Panc1 (cell line): ENCODE data around the gene NATD1. TPM values are rescaled to one million over a fixed set of nuclear protein-coding genes. Genes with fewer than 3 reads are reported as not detected.

Experiments
- ATAC-seq: fragments of 200-7000 bp; cut with Tn5 transposase; 2 replicates; pipeline ENCODE4 v1.9.1; 2020; ENCODE audit warnings: mild to moderate bottlenecking, moderate library complexity
- BruUV-seq: library from RNA; stranded (reverse); fragments of 400-500 nt; replicated peaks from 2 replicates; lab custom pipeline; 2021; lab: Mats Ljungman, UMichigan
- CTCF ChIA-PET: fragments of 300-600 bp; sonication (Branson Sonifier 250); formaldehyde crosslinking; loops from one replicate; lab custom pipeline; 2022; ENCODE audit warnings: antibody characterized with exemption; lab: Charles Lee
- POLR2A ChIA-PET: fragments of 300-600 bp; sonication (Branson Sonifier 250); formaldehyde crosslinking; loops from one replicate; lab custom pipeline; 2022; ENCODE audit warnings: antibody characterized with exemption; lab: Charles Lee
- DNase-seq: peaks from one replicate; pipeline ENCODE4 v3.0.0-alpha.2; 2010; ENCODE audit warnings: low read depth, low spot score
- H3K27ac ChIP-seq: 2 replicates; pipeline ENCODE4 v1.5.1; 2011; ENCODE audit warnings: mild to moderate bottlenecking, low read length, inconsistent platforms
- H3K27me3 ChIP-seq: fragments of 200-500 bp; sonication (Bioruptor generic); 2 replicates; pipeline ENCODE4 v1.6.0; 2014; ENCODE audit warnings: low read length, inconsistent platforms; ENCODE audit not compliant: control insufficient read depth, insufficient read depth
- H3K36me3 ChIP-seq: fragments of 200-500 bp; sonication (Bioruptor generic); 2 replicates; pipeline ENCODE4 v1.5.1; 2014; ENCODE audit warnings: inconsistent platforms, mild to moderate bottlenecking, low read length, moderate library complexity; ENCODE audit not compliant: control insufficient read depth, insufficient read depth
- H3K4me1 ChIP-seq: 2 replicates; pipeline ENCODE4 v1.5.1; 2011; ENCODE audit warnings: inconsistent platforms, mild to moderate bottlenecking, low read length, moderate library complexity; ENCODE audit not compliant: control insufficient read depth, insufficient read depth
- H3K4me3 ChIP-seq, 2 experiments: 2 replicates each; pipeline ENCODE4 v1.5.1; 2011 to 2012; ENCODE audit warnings: low read depth in 2 of 2, low read length in 2 of 2, mild to moderate bottlenecking in 2 of 2, inconsistent platforms in 1 of 2, moderate library complexity in 1 of 2
- H3K9me3 ChIP-seq: fragments of 200-500 bp; sonication (Bioruptor generic); 2 replicates; pipeline ENCODE4 v1.5.1; 2014; ENCODE audit warnings: low read depth, mild to moderate bottlenecking, inconsistent platforms, low read length, moderate library complexity; ENCODE audit not compliant: control insufficient read depth, insufficient read depth
- POLR2AphosphoS5 ChIP-seq: IDR thresholded peaks from 2 replicates; pipeline ENCODE4 v1.6.1; 2012; ENCODE audit warnings: mild to moderate bottlenecking, low read depth, low read length, moderate library complexity
- SIN3A ChIP-seq: IDR thresholded peaks from 2 replicates; pipeline ENCODE4 v1.6.1; 2012; ENCODE audit warnings: low read depth, mild to moderate bottlenecking, low read length, moderate library complexity, borderline replicate concordance; ENCODE audit not compliant: insufficient read depth
- TCF7L2 ChIP-seq: IDR thresholded peaks from 2 replicates; pipeline ENCODE4 v1.6.1; 2011; ENCODE audit warnings: mild to moderate bottlenecking, low read depth, low read length, inconsistent platforms
- in situ Hi-C: cut with HindIII; loops from 2 replicates; pipeline ENCODE4 v1.10.0; 2016; ENCODE audit warnings: low sequenced_read_pairs, low pct_unique_long_range_greater_than_20kb
- intact Hi-C: fragments of 100-400 bp; cut with micrococcal nuclease; formaldehyde crosslinking; loops from one replicate; pipeline ENCODE4 v1.10.0; 2022; ENCODE audit not compliant: unreplicated experiment
- total RNA-seq: library from RNA; stranded (reverse); gene quantifications from one replicate; pipeline ENCODE4 v1.2.1, GENCODE V29; 2021; ENCODE audit not compliant: unreplicated experiment
- TF ChIP-seq, protein P1 (sequence below): fragments of 450-650 bp; IDR thresholded peaks from 2 replicates; pipeline ENCODE4 v1.5.1; 2017; ENCODE audit warnings: mild to moderate bottlenecking
- TF ChIP-seq, protein P2 (sequence below), 2 experiments: IDR thresholded peaks; 2 replicates each; pipeline ENCODE4 v1.6.1; 2011 to 2012; ENCODE audit warnings: low read depth in 2 of 2, control low read depth in 1 of 2, low read length in 1 of 2, mild to moderate bottlenecking in 1 of 2, moderate library complexity in 1 of 2; ENCODE audit not compliant: insufficient read depth in 1 of 2

Gene NATD1
- total RNA-seq, 1 experiment from 2014 or later: 2.8 TPM

DNA sequence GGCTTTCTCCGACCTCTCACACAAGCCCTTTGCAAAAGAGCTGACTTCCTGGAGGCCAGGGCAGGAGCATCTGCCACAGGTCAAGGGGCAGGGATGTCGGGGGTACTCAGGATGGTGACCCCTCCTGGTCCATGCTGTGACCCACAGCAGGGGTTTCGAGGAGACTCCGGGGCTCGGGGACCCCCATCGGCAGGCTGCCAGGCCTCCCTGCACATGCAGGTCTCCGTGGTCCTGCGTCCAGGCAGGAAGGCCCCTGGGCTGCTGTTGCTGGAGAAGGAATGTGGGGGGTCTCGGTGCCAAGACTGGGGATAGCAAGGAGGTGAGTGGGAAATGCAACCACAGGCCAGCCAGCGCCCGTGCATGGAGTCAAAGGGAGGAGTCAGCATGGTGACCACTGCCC is 11.6 kb downstream of the NATD1 start:
- DNase-seq (no peak), ATAC-seq (no peak)
- no TSS peak for BruUV-seq
- no peaks in the 10 kb centered on the region for H3K36me3 ChIP-seq
- no peaks in the 10 kb centered on the region for H3K9me3 ChIP-seq
- H3K27me3 ChIP-seq: no peaks in the 10 kb centered on the region
- H3K4me3 ChIP-seq: no peak overlapping the region
- no peaks in the 10 kb centered on the region for H3K4me1 ChIP-seq
- TF ChIP-seq POLR2AphosphoS5: no peak
- TF ChIP-seq SIN3A: no peak
- TF ChIP-seq, protein P1, sequence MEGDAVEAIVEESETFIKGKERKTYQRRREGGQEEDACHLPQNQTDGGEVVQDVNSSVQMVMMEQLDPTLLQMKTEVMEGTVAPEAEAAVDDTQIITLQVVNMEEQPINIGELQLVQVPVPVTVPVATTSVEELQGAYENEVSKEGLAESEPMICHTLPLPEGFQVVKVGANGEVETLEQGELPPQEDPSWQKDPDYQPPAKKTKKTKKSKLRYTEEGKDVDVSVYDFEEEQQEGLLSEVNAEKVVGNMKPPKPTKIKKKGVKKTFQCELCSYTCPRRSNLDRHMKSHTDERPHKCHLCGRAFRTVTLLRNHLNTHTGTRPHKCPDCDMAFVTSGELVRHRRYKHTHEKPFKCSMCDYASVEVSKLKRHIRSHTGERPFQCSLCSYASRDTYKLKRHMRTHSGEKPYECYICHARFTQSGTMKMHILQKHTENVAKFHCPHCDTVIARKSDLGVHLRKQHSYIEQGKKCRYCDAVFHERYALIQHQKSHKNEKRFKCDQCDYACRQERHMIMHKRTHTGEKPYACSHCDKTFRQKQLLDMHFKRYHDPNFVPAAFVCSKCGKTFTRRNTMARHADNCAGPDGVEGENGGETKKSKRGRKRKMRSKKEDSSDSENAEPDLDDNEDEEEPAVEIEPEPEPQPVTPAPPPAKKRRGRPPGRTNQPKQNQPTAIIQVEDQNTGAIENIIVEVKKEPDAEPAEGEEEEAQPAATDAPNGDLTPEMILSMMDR: no peak; the same call in 1 of the 2 replicates
- TF ChIP-seq TCF7L2: no peak
- TF ChIP-seq, protein P2, sequence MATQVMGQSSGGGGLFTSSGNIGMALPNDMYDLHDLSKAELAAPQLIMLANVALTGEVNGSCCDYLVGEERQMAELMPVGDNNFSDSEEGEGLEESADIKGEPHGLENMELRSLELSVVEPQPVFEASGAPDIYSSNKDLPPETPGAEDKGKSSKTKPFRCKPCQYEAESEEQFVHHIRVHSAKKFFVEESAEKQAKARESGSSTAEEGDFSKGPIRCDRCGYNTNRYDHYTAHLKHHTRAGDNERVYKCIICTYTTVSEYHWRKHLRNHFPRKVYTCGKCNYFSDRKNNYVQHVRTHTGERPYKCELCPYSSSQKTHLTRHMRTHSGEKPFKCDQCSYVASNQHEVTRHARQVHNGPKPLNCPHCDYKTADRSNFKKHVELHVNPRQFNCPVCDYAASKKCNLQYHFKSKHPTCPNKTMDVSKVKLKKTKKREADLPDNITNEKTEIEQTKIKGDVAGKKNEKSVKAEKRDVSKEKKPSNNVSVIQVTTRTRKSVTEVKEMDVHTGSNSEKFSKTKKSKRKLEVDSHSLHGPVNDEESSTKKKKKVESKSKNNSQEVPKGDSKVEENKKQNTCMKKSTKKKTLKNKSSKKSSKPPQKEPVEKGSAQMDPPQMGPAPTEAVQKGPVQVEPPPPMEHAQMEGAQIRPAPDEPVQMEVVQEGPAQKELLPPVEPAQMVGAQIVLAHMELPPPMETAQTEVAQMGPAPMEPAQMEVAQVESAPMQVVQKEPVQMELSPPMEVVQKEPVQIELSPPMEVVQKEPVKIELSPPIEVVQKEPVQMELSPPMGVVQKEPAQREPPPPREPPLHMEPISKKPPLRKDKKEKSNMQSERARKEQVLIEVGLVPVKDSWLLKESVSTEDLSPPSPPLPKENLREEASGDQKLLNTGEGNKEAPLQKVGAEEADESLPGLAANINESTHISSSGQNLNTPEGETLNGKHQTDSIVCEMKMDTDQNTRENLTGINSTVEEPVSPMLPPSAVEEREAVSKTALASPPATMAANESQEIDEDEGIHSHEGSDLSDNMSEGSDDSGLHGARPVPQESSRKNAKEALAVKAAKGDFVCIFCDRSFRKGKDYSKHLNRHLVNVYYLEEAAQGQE (IDR thresholded peaks at IDR 0.05; ENCODE audit: insufficient read depth in 1 of 2, low read depth in 2 of 2, low read length in 1 of 2): no peak
- no peak overlapping the region for H3K27ac ChIP-seq
- in situ Hi-C loops (no loop called here), intact Hi-C loops (no loop called here)
- ChIA-PET CTCF (no interaction called here), POLR2A (no interaction called here)

GRCh38 chr17:21240369-21241055 is 12.7 kb downstream of the NATD1 start:
- ChIA-PET POLR2A (no interaction called here), CTCF (interaction anchor here (0.6 kb wide), 1 partner anchor 11 kb away, joined by 4 read pairs; no protein-coding TSS in a partner anchor)
- H3K36me3 ChIP-seq: no peaks in the 10 kb centered on the region
- no peak overlapping the region for H3K4me3 ChIP-seq
- H3K27ac ChIP-seq: no peak overlapping the region
- TF ChIP-seq TCF7L2 (no peak), SIN3A (no peak), POLR2AphosphoS5 (no peak)
- TF ChIP-seq, protein P1: no peak
- TF ChIP-seq, protein P2 (IDR thresholded peaks at IDR 0.05; ENCODE audit: insufficient read depth in 1 of 2, low read depth in 2 of 2, low read length in 1 of 2): no peak
- intact Hi-C loops: no loop called here
- in situ Hi-C loops: no loop called here
- DNase-seq: no peak
- ATAC-seq: no peak
- H3K9me3 ChIP-seq: no peaks in the 10 kb centered on the region
- H3K27me3 ChIP-seq: no peaks in the 10 kb centered on the region
- no TSS peak for BruUV-seq
- no peaks in the 10 kb centered on the region for H3K4me1 ChIP-seq
